WTC11 (cell line): ENCODE data around the gene MRPL40. TPM values are rescaled to one million over a fixed set of nuclear protein-coding genes. Genes with fewer than 3 reads are reported as not detected.

Experiments
- ATAC-seq: fragments of 200-7000 bp; cut with Tn5 transposase; 2 replicates; pipeline ENCODE4 v1.10.0; 2021; ENCODE audit warnings: mild to moderate bottlenecking, moderate library complexity
- CTCF ChIA-PET: fragments of 300-600 bp; sonication (Branson Sonifier 250); formaldehyde crosslinking; loops from one replicate; lab custom pipeline; 2021; ENCODE audit warnings: antibody characterized with exemption; lab: Charles Lee
- POLR2A ChIA-PET: fragments of 350-600 bp; sonication (Branson Sonifier 250); formaldehyde crosslinking; loops from one replicate; lab custom pipeline; 2021; ENCODE audit warnings: antibody characterized with exemption; lab: Charles Lee
- DNase-seq: peaks from one replicate; pipeline ENCODE4 v3.0.0; 2021; ENCODE audit warnings: low spot score
- H3K27ac Mint-ChIP-seq: 2 replicates; pipeline ENCODE4 v1.8.0; 2021; ENCODE audit warnings: mixed read lengths
- H3K27me3 Mint-ChIP-seq: 2 replicates; pipeline ENCODE4 v1.8.0; 2021; ENCODE audit warnings: low read depth, mild to moderate bottlenecking, moderate library complexity, mixed read lengths
- H3K36me3 Mint-ChIP-seq: 2 replicates; pipeline ENCODE4 v1.8.0; 2021; ENCODE audit warnings: mixed read lengths
- H3K4me1 Mint-ChIP-seq: 2 replicates; pipeline ENCODE4 v1.8.0; 2022; ENCODE audit warnings: mixed read lengths
- H3K4me3 Mint-ChIP-seq: 2 replicates; pipeline ENCODE4 v1.8.0; 2021; ENCODE audit warnings: mild to moderate bottlenecking, moderate library complexity, mixed read lengths
- H3K9me3 Mint-ChIP-seq: 2 replicates; pipeline ENCODE4 v1.8.0; 2021; ENCODE audit warnings: mixed read lengths
- AR ChIP-seq: fragments of 250-450 bp; sonication (Bioruptor Pico); IDR thresholded peaks from 2 replicates; pipeline ENCODE4 v1.9.0; 2021; ENCODE audit warnings: mild to moderate bottlenecking
- CBFB ChIP-seq: sonication (generic); formaldehyde crosslinking; IDR thresholded peaks from 2 replicates; pipeline ENCODE4 v1.8.1; 2022; ENCODE audit warnings: mild to moderate bottlenecking, low read depth, missing genetic modification reagents
- CREB1 ChIP-seq: sonication (generic); formaldehyde crosslinking; IDR thresholded peaks from 2 replicates; pipeline ENCODE4 v1.8.0; 2023; ENCODE audit warnings: mild to moderate bottlenecking, missing genetic modification reagents
- E2F5 ChIP-seq: sonication (generic); formaldehyde crosslinking; IDR thresholded peaks from 2 replicates; pipeline ENCODE4 v1.8.1; 2022; ENCODE audit warnings: mild to moderate bottlenecking, moderate library complexity, missing genetic modification reagents
- GABPB1 ChIP-seq: sonication (generic); formaldehyde crosslinking; IDR thresholded peaks from 2 replicates; pipeline ENCODE4 v1.8.1; 2023; ENCODE audit warnings: mild to moderate bottlenecking, missing genetic modification reagents
- JAZF1 ChIP-seq: fragments of 250-450 bp; sonication (Bioruptor Pico); IDR thresholded peaks from 2 replicates; pipeline ENCODE4 v1.9.0; 2021; ENCODE audit warnings: moderate library complexity, mild to moderate bottlenecking, inconsistent platforms
- MAX ChIP-seq: sonication (generic); formaldehyde crosslinking; IDR thresholded peaks from 2 replicates; pipeline ENCODE4 v1.8.0; 2022; ENCODE audit warnings: mild to moderate bottlenecking, missing genetic modification reagents
- NFE2L1 ChIP-seq: sonication (generic); formaldehyde crosslinking; IDR thresholded peaks from 2 replicates; pipeline ENCODE4 v1.8.1; 2023; ENCODE audit warnings: missing genetic modification reagents
- NFYB ChIP-seq: sonication (generic); formaldehyde crosslinking; conservative IDR thresholded peaks from 2 replicates; pipeline ENCODE4 v1.8.0; 2022; ENCODE audit warnings: low read depth, missing genetic modification reagents
- RORB ChIP-seq: fragments of 250-450 bp; sonication (Bioruptor Pico); IDR thresholded peaks from 2 replicates; pipeline ENCODE4 v1.9.0; 2021; ENCODE audit warnings: mild to moderate bottlenecking
- SMAD4 ChIP-seq: sonication (generic); formaldehyde crosslinking; IDR thresholded peaks from 2 replicates; pipeline ENCODE4 v1.8.0; 2022; ENCODE audit warnings: mild to moderate bottlenecking, missing genetic modification reagents
- SP1 ChIP-seq: sonication (generic); formaldehyde crosslinking; conservative IDR thresholded peaks from 2 replicates; pipeline ENCODE4 v1.8.1; 2022; ENCODE audit warnings: missing genetic modification reagents
- USF1 ChIP-seq: sonication (generic); formaldehyde crosslinking; IDR thresholded peaks from 2 replicates; pipeline ENCODE4 v1.8.0; 2022; ENCODE audit warnings: mild to moderate bottlenecking, missing genetic modification reagents
- ZNF121 ChIP-seq: sonication (generic); formaldehyde crosslinking; IDR thresholded peaks from 2 replicates; pipeline ENCODE4 v1.8.0; 2023; ENCODE audit warnings: missing genetic modification reagents
- ZNF138 ChIP-seq: sonication (generic); formaldehyde crosslinking; conservative IDR thresholded peaks from 2 replicates; pipeline ENCODE4 v1.8.1; 2022; ENCODE audit warnings: mild to moderate bottlenecking, moderate library complexity, missing genetic modification reagents
- ZNF396 ChIP-seq: fragments of 250-450 bp; sonication (Bioruptor Pico); IDR thresholded peaks from 2 replicates; pipeline ENCODE4 v1.8.0; 2021; ENCODE audit warnings: mild to moderate bottlenecking, moderate library complexity, borderline replicate concordance
- ZNF423 ChIP-seq: fragments of 250-450 bp; sonication (Bioruptor Pico); IDR thresholded peaks from 2 replicates; pipeline ENCODE4 v2.1.2; 2022; ENCODE audit warnings: mild to moderate bottlenecking, moderate library complexity
- total RNA-seq: library from RNA; stranded (reverse); gene quantifications from 3 replicates; pipeline ENCODE4 v1.2.3, GENCODE V29; 2021
- TF ChIP-seq, protein P1 (sequence below): sonication (generic); formaldehyde crosslinking; IDR thresholded peaks from 2 replicates; pipeline ENCODE4 v1.8.1; 2023; ENCODE audit warnings: mild to moderate bottlenecking, missing genetic modification reagents, moderate library complexity
- TF ChIP-seq, protein P2 (sequence below): sonication (generic); formaldehyde crosslinking; conservative IDR thresholded peaks from 2 replicates; pipeline ENCODE4 v1.8.1; 2022; ENCODE audit warnings: mild to moderate bottlenecking, missing genetic modification reagents
- TF ChIP-seq, protein P3 (sequence below): fragments of 250-450 bp; sonication (Bioruptor Pico); conservative IDR thresholded peaks from 2 replicates; pipeline ENCODE4 v1.9.0; 2021; ENCODE audit warnings: mild to moderate bottlenecking

The MRPL40 gene
- total RNA-seq, 1 experiment from 2014 or later = 19.2 TPM

- H3K4me3 Mint-ChIP-seq = no peak overlapping the region
- no peaks in the 10 kb centered on the region for H3K9me3 Mint-ChIP-seq
- H3K27ac Mint-ChIP-seq = no peak overlapping the region
- peaks cover under 1% of the 10 kb centered on the region; the same call in 1 of the 2 replicates for H3K4me1 Mint-ChIP-seq
- DNase-seq = no peak
- TF ChIP-seq SMAD4 (CRISPR knock-in tag) (no peak), E2F5 (CRISPR knock-in tag) (no peak), SP1 (no peak)
- H3K36me3 Mint-ChIP-seq = peaks cover 11% of the 10 kb centered on the region
- ChIA-PET POLR2A (no interaction called here), CTCF (no interaction called here)
- H3K27me3 Mint-ChIP-seq = no peaks in the 10 kb centered on the region
- no peak for ATAC-seq
Measured at GRCh38 chr22:19438298-19438697, 6.0 kb downstream of the MRPL40 start.

- Mint-ChIP-seq H3K4me3 (no peak overlapping the region), H3K27ac (no peak overlapping the region), H3K9me3 (no peaks in the 10 kb centered on the region), H3K27me3 (no peaks in the 10 kb centered on the region), H3K4me1 (no peaks in the 10 kb centered on the region), H3K36me3 (peaks cover 13% of the 10 kb centered on the region)
- DNase-seq (no peak), ATAC-seq (no peak)
- ChIA-PET POLR2A (no interaction called here), CTCF (no interaction called here)
- no peak for TF ChIP-seq RORB (CRISPR knock-in tag)
- no peak for TF ChIP-seq ZNF138 (CRISPR knock-in tag)
Measured at GRCh38 chr22:19440411-19441195, 8.3 kb downstream of the MRPL40 start.

- TF ChIP-seq ZNF423 (CRISPR knock-in tag) (no peak), GABPB1 (no peak), CBFB (CRISPR knock-in tag) (no peak), ZNF396 (no peak), CREB1 (CRISPR knock-in tag) (no peak), SMAD4 (CRISPR knock-in tag) (no peak), ZNF121 (no peak), USF1 (CRISPR knock-in tag) (no peak)
- TF ChIP-seq, protein P1, sequence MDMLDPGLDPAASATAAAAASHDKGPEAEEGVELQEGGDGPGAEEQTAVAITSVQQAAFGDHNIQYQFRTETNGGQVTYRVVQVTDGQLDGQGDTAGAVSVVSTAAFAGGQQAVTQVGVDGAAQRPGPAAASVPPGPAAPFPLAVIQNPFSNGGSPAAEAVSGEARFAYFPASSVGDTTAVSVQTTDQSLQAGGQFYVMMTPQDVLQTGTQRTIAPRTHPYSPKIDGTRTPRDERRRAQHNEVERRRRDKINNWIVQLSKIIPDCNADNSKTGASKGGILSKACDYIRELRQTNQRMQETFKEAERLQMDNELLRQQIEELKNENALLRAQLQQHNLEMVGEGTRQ (CRISPR knock-in tag) = no peak
- TF ChIP-seq, protein P2, sequence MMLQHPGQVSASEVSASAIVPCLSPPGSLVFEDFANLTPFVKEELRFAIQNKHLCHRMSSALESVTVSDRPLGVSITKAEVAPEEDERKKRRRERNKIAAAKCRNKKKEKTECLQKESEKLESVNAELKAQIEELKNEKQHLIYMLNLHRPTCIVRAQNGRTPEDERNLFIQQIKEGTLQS (CRISPR knock-in tag) = no peak
- POLR2A ChIA-PET = no interaction called here
- peaks cover 8% of the 10 kb centered on the region for H3K27me3 Mint-ChIP-seq
Measured at GRCh38 chr22:19442166-19442565, 9.8 kb downstream of the MRPL40 start.

GRCh38 chr22:19443544-19444211 lies 11.3 kb downstream of the MRPL40 start:
- Mint-ChIP-seq H3K27ac (no peak overlapping the region), H3K4me3 (no peak overlapping the region), H3K36me3 (peaks cover 14% of the 10 kb centered on the region), H3K4me1 (peaks cover 15% of the 10 kb centered on the region), H3K9me3 (no peaks in the 10 kb centered on the region), H3K27me3 (peaks cover 8% of the 10 kb centered on the region)
- POLR2A ChIA-PET = no interaction called here
- no peak for TF ChIP-seq ZNF396
- TF ChIP-seq AR (CRISPR knock-in tag) = no peak
- TF ChIP-seq MAX (CRISPR knock-in tag) = no peak
- no peak for TF ChIP-seq SMAD4 (CRISPR knock-in tag)
- no peak for TF ChIP-seq NFE2L1 (CRISPR knock-in tag)
- no peak for TF ChIP-seq NFYB (CRISPR knock-in tag)
- TF ChIP-seq, protein P3, sequence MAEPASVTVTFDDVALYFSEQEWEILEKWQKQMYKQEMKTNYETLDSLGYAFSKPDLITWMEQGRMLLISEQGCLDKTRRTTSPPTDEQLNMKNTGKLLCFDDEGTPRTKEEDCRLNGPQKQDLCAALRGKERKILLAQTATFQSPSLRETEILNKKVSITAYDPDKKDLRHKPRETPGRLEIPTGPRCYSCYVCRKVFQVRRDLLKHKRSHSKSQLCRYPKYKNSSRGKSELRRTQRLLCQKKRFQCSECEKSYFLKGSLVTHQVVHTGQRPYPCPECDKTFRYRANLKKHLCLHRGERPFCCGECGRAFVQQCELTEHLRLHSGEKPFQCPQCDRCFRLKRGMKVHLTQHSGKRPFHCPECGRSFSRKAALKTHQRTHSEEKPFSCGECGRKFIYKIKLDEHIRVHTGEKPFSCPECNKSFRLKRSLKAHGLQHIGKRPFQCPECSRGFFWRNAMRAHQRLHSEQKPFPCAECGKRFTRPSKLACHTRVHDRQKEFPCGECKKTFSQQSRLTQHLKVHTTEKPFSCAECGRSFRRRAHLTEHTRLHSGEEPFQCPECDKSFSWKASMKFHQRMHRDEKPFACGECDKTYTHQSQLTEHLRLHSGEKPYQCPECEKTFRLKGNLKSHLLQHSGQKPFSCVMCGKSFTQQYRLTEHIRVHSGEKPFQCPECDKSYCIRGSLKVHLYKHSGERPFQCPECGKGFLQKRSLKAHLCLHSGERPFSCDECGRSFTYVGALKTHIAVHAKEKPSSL (CRISPR knock-in tag) = no peak
- TF ChIP-seq ZNF423 (CRISPR knock-in tag) = no peak
- TF ChIP-seq JAZF1 (CRISPR knock-in tag) = no peak
- CTCF ChIA-PET = interaction anchor here (1.4 kb wide), 1 partner anchor 30 kb away, joined by 5 read pairs; no protein-coding TSS in a partner anchor
- DNase-seq (no peak), ATAC-seq (no peak)

More at GRCh38 chr22:19442166-19442565, 9.8 kb downstream of the MRPL40 start:
- Mint-ChIP-seq H3K4me3 (no peak overlapping the region), H3K27ac (no peak overlapping the region), H3K36me3 (peaks cover 14% of the 10 kb centered on the region), H3K4me1 (peaks cover 9% of the 10 kb centered on the region), H3K9me3 (no peaks in the 10 kb centered on the region)
- DNase-seq = no peak
- CTCF ChIA-PET = no interaction called here
- no peak for ATAC-seq
